Stomach (tissue), 9 donors: ENCODE results near the gene TEAD3. TPM values are rescaled to one million over a fixed set of nuclear protein-coding genes. Genes with fewer than 3 reads are reported as not detected.

Experiments
- DNase-seq, 2 donors: peaks; one replicate each; pipeline versions ENCODE4 v3.0.0 to v3.0.0-alpha.2; 2013 to 2019
- H3K27ac ChIP-seq, 5 donors: fragments of 200-600 bp in 4 of 5; sonication (generic) in 4 of 5; one replicate each; pipeline ENCODE4 v1.5.1; 2013 to 2019; ENCODE audit warnings: mild to moderate bottlenecking in 1 of 5, moderate library complexity in 1 of 5
- H3K27me3 ChIP-seq, 3 donors: fragments of 200-600 bp; sonication (generic); one replicate each; pipeline ENCODE4 v1.5.1; 2017 to 2019; ENCODE audit warnings: mixed run types in 1 of 3
- H3K36me3 ChIP-seq, 4 donors: fragments of 200-600 bp; sonication (generic); 1 replicate in 3 of 4; 2 replicates in 1 of 4; pipeline ENCODE4 v1.5.1; 2016 to 2019
- H3K4me1 ChIP-seq, 4 donors: fragments of 200-600 bp; sonication (generic); one replicate each; pipeline ENCODE4 v1.5.1; 2016 to 2019
- H3K4me3 ChIP-seq, 4 donors: fragments of 200-600 bp; sonication (generic) in 3 of 4; one replicate each; pipeline ENCODE4 v1.5.1; 2016 to 2019; ENCODE audit warnings: mild to moderate bottlenecking in 1 of 4
- H3K9me3 ChIP-seq, 4 donors: fragments of 200-600 bp; sonication (generic); one replicate each; pipeline ENCODE4 v1.5.1; 2016 to 2019
- CTCF ChIP-seq, 7 experiments: fragments of 450-650 bp in 4 of 7; fragments of 200-600 bp in 3 of 7; sonication (generic) in 3 of 7; IDR thresholded peaks; one replicate each; pipeline ENCODE4 v1.5.1; 2016 to 2019; ENCODE audit warnings: antibody characterized with exemption in 7 of 7, control low read depth in 2 of 7, mild to moderate bottlenecking in 1 of 7
- EP300 ChIP-seq: sonication (generic); formaldehyde crosslinking; IDR thresholded peaks from one replicate; pipeline ENCODE4 v1.6.1; 2017; ENCODE audit warnings: antibody characterized with exemption
- POLR2A ChIP-seq, 4 donors: fragments of 450-650 bp; IDR thresholded peaks; one replicate each; pipeline ENCODE4 v1.6.1; 2016; ENCODE audit warnings: antibody characterized with exemption in 4 of 4, control low read depth in 2 of 4, mild to moderate bottlenecking in 1 of 4, moderate library complexity in 1 of 4
- POLR2AphosphoS5 ChIP-seq, 3 donors: sonication (generic); formaldehyde crosslinking; IDR thresholded peaks; one replicate each; pipeline ENCODE4 v1.6.1; 2016; ENCODE audit warnings: antibody characterized with exemption in 3 of 3
- WGBS, 5 donors: extraction: QIAGEN DNeasy Blood & Tissue Kit in 3 of 5; methylation state at CpG; one replicate each; pipeline versions ENCODE4 v1.1.5 to v1.1.7; 2013 to 2018; 5-methylcytosine and 5-hydroxymethylcytosine counted together
- intact Hi-C: fragments of 100-400 bp; cut with DNase I; formaldehyde crosslinking; loops from one replicate; pipeline ENCODE4 v1.15.1; 2023; ENCODE audit warnings: low total_unique reads
- polyA plus RNA-seq, 3 donors: library from polyadenylated mRNA; stranded (reverse); fragments of 200-250 nt; gene quantifications; one replicate each; pipeline ENCODE4 v1.2.3, GENCODE V29; 2013
- total RNA-seq, 5 donors: library from RNA; depleted of rRNA; stranded (reverse); fragments of >200 nt; gene quantifications; one replicate each; pipeline versions ENCODE4 v1.1.0 to v1.2.3, GENCODE V29; 2014 to 2016
- donor health status: healthy with polysubstance abuse.
- donor health status: Bipolar disorder and iron deficiency.
- donor health status: healthy.

TEAD3 gene
- total and polyA plus RNA-seq, 8 donors, result 13.0 to 49.1 (median 18.9) TPM

DNA sequence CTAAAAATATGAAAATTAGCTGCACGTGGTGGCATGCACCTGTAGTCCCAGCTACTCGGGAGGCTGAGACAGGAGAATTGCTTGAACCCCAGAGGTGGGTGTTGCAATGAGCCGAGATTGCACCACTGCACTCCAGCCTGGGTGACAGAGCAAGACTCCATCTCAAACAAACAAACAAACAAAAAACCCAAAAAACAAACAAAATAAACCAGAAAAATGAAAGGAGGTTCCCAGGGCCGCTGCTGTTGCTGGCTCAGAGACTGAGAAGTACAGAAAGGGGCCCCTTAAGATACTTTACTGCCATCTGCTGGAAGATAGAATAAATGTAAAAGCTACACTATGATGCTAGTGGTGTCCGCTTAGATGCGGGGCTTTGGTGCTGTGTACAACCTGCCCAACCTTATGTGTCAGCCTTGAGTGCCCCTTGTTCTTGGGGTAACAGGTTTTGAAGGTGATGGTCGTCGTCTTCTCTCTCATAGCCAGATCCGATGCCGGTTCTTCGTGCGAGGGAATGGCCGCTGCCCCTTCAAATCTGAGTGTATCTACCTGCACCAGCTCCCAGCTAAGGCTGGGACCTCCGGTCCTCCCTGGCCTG is 47.5 kb downstream of the TEAD3 start:
- Histone ChIP-seq H3K27ac (no peak overlapping the region), H3K36me3 (no peaks in the 10 kb centered on the region), H3K9me3 (no peaks in the 10 kb centered on the region), H3K4me3 (no peak overlapping the region), H3K27me3 (no peaks in the 10 kb centered on the region), H3K4me1 (peaks cover 15 to 28% (median 22%) of the 10 kb centered on the region in 4 donors)
- peak in 1 of 3 donors; percentile 14 for TF ChIP-seq POLR2AphosphoS5 (IDR thresholded peaks at IDR 0.05)
- no peak for TF ChIP-seq EP300
- peak in 5 of 7 experiments; percentile 53 to 79 (median 67) for TF ChIP-seq CTCF (IDR thresholded peaks at IDR 0.05)
- DNase-seq, result peak; percentile 33 to 86
- WGBS, 5 donors, result 25 to 35% (median 28%) methylated on average over 8 to 14 of the region's 14 CpGs
- intact Hi-C loops, result no loop called here

DNA sequence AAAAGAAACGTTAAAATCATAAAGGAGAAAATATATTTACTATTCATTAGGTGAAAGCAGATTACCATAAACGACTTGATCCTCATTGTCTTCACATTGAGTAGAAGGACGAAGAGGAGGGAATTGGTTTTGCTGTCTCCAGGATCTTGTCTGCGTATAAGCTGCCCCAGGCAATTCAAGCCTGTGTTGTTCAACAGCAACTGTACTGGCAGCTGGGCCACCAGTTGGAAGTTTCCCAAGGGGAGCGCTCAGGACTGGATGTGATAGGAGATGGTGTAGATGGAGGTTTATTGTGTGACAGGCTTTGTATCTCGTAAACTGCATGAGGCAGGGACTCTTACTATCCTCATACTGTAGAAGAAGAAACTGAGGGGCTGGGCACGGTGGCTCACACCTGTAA is 48.7 kb downstream of the TEAD3 start:
- no peak for DNase-seq
- WGBS, 5 donors, result 72 to 80% (median 74%) methylated on average over 7 of the region's 7 CpGs
- H3K4me3 ChIP-seq, result no peak overlapping the region
- no peak overlapping the region for H3K27ac ChIP-seq
- H3K9me3 ChIP-seq, result no peaks in the 10 kb centered on the region
- intact Hi-C loops, result no loop called here
- no peaks in the 10 kb centered on the region for H3K27me3 ChIP-seq
- H3K4me1 ChIP-seq, result peaks cover 9 to 16% (median 14%) of the 10 kb centered on the region in 4 donors
- no peak for TF ChIP-seq POLR2A (IDR thresholded peaks at IDR 0.05)
- TF ChIP-seq POLR2AphosphoS5 (IDR thresholded peaks at IDR 0.05), result no peak
- TF ChIP-seq CTCF (IDR thresholded peaks at IDR 0.05), result no peak
- no peak for TF ChIP-seq EP300
- no peaks in the 10 kb centered on the region for H3K36me3 ChIP-seq

- H3K4me3 ChIP-seq, result no peak overlapping the region
- no peaks in the 10 kb centered on the region for H3K27me3 ChIP-seq
- H3K36me3 ChIP-seq, result no peaks in the 10 kb centered on the region
- no peak overlapping the region for H3K27ac ChIP-seq
- H3K4me1 ChIP-seq, result no peaks in the 10 kb centered on the region
- no peaks in the 10 kb centered on the region for H3K9me3 ChIP-seq
- 79 to 86% (median 83%) methylated on average over 6 to 7 of the region's 7 CpGs for WGBS, 5 donors
- no peak for TF ChIP-seq POLR2A (IDR thresholded peaks at IDR 0.05)
- TF ChIP-seq CTCF (IDR thresholded peaks at IDR 0.05), result no peak
- no peak for DNase-seq
- intact Hi-C loops, result no loop called here
These were observed 51.2 kb downstream of the TEAD3 start for GRCh38 chr6:35445691-35446090.

DNA sequence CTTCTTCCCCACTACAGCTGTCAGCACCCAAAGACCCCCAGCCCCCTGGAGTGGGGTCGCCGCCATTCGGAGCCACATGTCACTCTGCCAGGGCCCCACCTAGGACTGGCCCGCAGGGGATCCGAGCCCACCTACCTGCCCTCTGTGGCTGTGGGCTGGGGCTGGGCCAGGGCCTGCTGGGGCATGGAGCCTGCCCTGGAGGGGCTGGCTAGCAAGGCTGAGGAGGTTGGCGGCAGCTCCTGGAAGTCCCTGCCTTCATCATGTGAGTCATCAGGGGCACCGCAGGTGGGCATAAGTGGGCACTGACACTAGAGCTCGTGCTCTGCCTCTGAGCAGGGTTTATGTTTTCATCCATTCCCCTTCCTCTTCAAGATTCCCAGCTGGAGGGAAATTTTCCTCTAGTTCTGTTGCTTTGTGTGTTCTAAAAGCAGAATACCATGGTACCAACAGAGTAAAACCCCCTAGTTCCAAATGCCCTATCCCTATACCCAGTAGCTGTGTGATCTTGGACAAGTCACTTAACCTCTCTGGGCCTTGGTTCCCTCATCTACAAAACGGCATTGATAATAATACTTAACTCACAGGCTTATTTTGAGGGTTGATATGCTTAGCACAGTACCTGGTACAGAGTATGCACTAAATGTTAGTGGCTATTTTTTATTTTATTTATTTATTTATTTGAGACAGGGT is 53.4 kb downstream of the TEAD3 start:
- Histone ChIP-seq H3K9me3 (no peaks in the 10 kb centered on the region), H3K4me1 (no peaks in the 10 kb centered on the region), H3K4me3 (no peak overlapping the region), H3K36me3 (no peaks in the 10 kb centered on the region), H3K27ac (no peak overlapping the region), H3K27me3 (no peaks in the 10 kb centered on the region)
- 82 to 90% (median 84%) methylated on average over 6 to 9 of the region's 9 CpGs for WGBS, 5 donors
- intact Hi-C loops, result no loop called here
- TF ChIP-seq POLR2AphosphoS5 (IDR thresholded peaks at IDR 0.05) (no peak), POLR2A (IDR thresholded peaks at IDR 0.05) (no peak), EP300 (no peak), CTCF (IDR thresholded peaks at IDR 0.05) (no peak)
- DNase-seq, result no peak
